Hepatocyte (in vitro differentiated cells): ENCODE results near the gene PAPPA2.

Experiments
- CTCF ChIP-seq: fragments of 200-600 bp; sonication (generic); IDR thresholded peaks from 2 replicates; pipeline ENCODE4 v1.5.1; 2016; ENCODE audit warnings: antibody characterized with exemption, mild to moderate bottlenecking; ENCODE audit not compliant: poor library complexity
- EZH2 ChIP-seq: fragments of 200-600 bp; sonication (generic); IDR thresholded peaks from 2 replicates; pipeline ENCODE4 v1.6.1; 2016; ENCODE audit warnings: antibody characterized with exemption, mild to moderate bottlenecking, borderline replicate concordance
- EZH2phosphoT487 ChIP-seq: fragments of 200-600 bp; sonication (generic); IDR thresholded peaks from one replicate; pipeline ENCODE4 v1.6.1; 2018; ENCODE audit warnings: antibody characterized with exemption, mild to moderate bottlenecking, low read depth, moderate library complexity; ENCODE audit not compliant: unreplicated experiment, severe bottlenecking

DNA sequence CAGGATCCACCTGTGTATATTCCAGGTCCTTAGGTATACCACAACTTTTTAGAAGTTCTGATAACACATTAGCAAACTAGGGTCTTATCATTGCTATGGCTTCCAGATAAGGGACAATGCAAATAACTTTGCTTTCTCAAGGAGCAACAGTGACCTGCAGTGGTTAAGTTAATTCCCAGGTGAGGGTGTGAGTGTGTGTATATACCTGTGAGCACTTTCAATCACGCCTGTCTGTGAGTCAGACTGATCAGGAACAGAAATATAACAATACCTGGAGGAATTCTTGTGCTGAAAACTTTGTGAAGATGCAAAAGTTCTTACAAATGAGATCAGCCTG, 317.0 kb downstream of the PAPPA2 start:
- TF ChIP-seq CTCF (no peak), EZH2 (no peak), EZH2phosphoT487 (no peak)
